GM12878 (cell line): Measurements from ENCODE around the gene TTC22. TPM values are rescaled to one million over a fixed set of nuclear protein-coding genes. Genes with fewer than 3 reads are reported as not detected.

Experiments
- ATAC-seq: fragments of 200-7000 bp; cut with Tn5 transposase; 3 replicates; pipeline ENCODE4 v1.9.1; 2020; ENCODE audit warnings: mild to moderate bottlenecking, moderate library complexity
- BruUV-seq: library from RNA; stranded (reverse); fragments of 400-500 nt; replicated peaks from 2 replicates; lab custom pipeline; 2021; lab: Mats Ljungman, UMichigan
- CTCF ChIA-PET: fragments of 300-600 bp; sonication (Branson Sonifier 250); formaldehyde crosslinking; extraction: SDS; loops from one replicate; lab custom pipeline; 2021; ENCODE audit warnings: inconsistent platforms; lab: Yijun Ruan, JAX
- POLR2A ChIA-PET: fragments of 350-600 bp; formaldehyde crosslinking; extraction: SDS; loops from one replicate; lab custom pipeline; 2021; ENCODE audit warnings: inconsistent platforms; lab: Charles Lee
- RAD21 ChIA-PET: fragments of 300-600 bp; sonication (Branson Sonifier 250); formaldehyde crosslinking; loops from one replicate; lab custom pipeline; 2023; ENCODE audit warnings: antibody characterized with exemption; ENCODE audit not compliant: unreplicated experiment; lab: Charles Lee
- SMC1A ChIA-PET: fragments of 300-600 bp; sonication (Branson Sonifier 250); formaldehyde crosslinking; loops from one replicate; lab custom pipeline; 2023; ENCODE audit not compliant: unreplicated experiment, uncharacterized antibody; lab: Charles Lee
- DNase-seq: peaks from one replicate; pipeline ENCODE4 v3.0.0-alpha.2; 2011; ENCODE audit warnings: low read depth, low spot score
- FAIRE-seq: peaks from 3 replicates; lab custom pipeline; 2011; peaks lifted over from hg19 to GRCh38; lab: Jason Lieb, UNC
- H2AFZ ChIP-seq: 2 replicates; pipeline ENCODE4 v1.6.0; 2011; ENCODE audit warnings: low read depth, low read length, control low read depth; ENCODE audit not compliant: control insufficient read depth
- H3K27ac ChIP-seq: 2 replicates; pipeline ENCODE4 v1.5.1; 2011; ENCODE audit warnings: control low read depth; ENCODE audit not compliant: control insufficient read depth, insufficient read depth
- H3K27me3 ChIP-seq, 2 experiments: replicated peaks in 1 of 2; 2 replicates each; pipeline versions ENCODE4 v1.6.0 to v1.6.1; 2011; ENCODE audit warnings: low read length in 1 of 2; ENCODE audit not compliant: control insufficient read depth in 2 of 2, insufficient read depth in 2 of 2
- H3K36me3 ChIP-seq, 2 experiments: 2 replicates each; pipeline ENCODE4 v1.5.1; 2011; ENCODE audit warnings: low read length in 1 of 2; ENCODE audit not compliant: control insufficient read depth in 2 of 2, insufficient read depth in 2 of 2
- H3K4me1 ChIP-seq: 2 replicates; pipeline ENCODE4 v1.6.1; 2011; ENCODE audit warnings: mild to moderate bottlenecking, low read length, moderate library complexity, mixed read lengths; ENCODE audit not compliant: control insufficient read depth, insufficient read depth
- H3K4me2 ChIP-seq: 2 replicates; pipeline ENCODE4 v1.6.0; 2011; ENCODE audit warnings: control low read depth; ENCODE audit not compliant: control insufficient read depth, insufficient read depth
- H3K4me3 ChIP-seq: fragments of 200-600 bp; sonication (generic); 2 replicates; pipeline ENCODE4 v1.5.1; 2016
- H3K79me2 ChIP-seq: 2 replicates; pipeline ENCODE4 v1.6.0; 2011; ENCODE audit warnings: low read length; ENCODE audit not compliant: control insufficient read depth, insufficient read depth
- H3K9ac ChIP-seq: 2 replicates; pipeline ENCODE4 v1.8.0; 2011; ENCODE audit warnings: low read length, control low read depth, mixed read lengths; ENCODE audit not compliant: control insufficient read depth, insufficient read depth
- H3K9me3 ChIP-seq: replicated peaks from 3 replicates; pipeline ENCODE4 v1.5.1; 2011; ENCODE audit warnings: mild to moderate bottlenecking, low read length; ENCODE audit not compliant: control insufficient read depth, insufficient read depth
- H4K20me1 ChIP-seq: 2 replicates; pipeline ENCODE4 v1.6.0; 2011; ENCODE audit not compliant: control insufficient read depth, insufficient read depth
- BACH1 ChIP-seq: fragments of 450-650 bp; IDR thresholded peaks from 2 replicates; pipeline ENCODE4 v1.6.1; 2017; ENCODE audit warnings: mild to moderate bottlenecking, borderline replicate concordance
- EGR1 ChIP-seq, 2 experiments: IDR thresholded peaks; 1 replicate in 1 of 2; 2 replicates in 1 of 2; pipeline ENCODE4 v1.6.1; 2011 to 2012; ENCODE audit warnings: low read depth in 2 of 2, low read length in 2 of 2, borderline replicate concordance in 1 of 2, mild to moderate bottlenecking in 1 of 2, moderate library complexity in 1 of 2
- EP300 ChIP-seq, 2 experiments: fragments of 150-350 bp in 1 of 2; IDR thresholded peaks; 2 replicates each; pipeline ENCODE4 v1.6.1; 2011 to 2012; ENCODE audit warnings: low read depth in 2 of 2, low read length in 2 of 2, borderline replicate concordance in 1 of 2, improper control_type of control experiment in 1 of 2, inconsistent platforms in 1 of 2; ENCODE audit not compliant: control insufficient read depth in 1 of 2
- MXI1 ChIP-seq: fragments of 150-350 bp; IDR thresholded peaks from 2 replicates; pipeline ENCODE4 v1.6.1; 2011; ENCODE audit warnings: low read depth, mild to moderate bottlenecking, inconsistent platforms, low read length, improper control_type of control experiment
- NFYA ChIP-seq: IDR thresholded peaks from 2 replicates; pipeline ENCODE4 v1.6.1; 2011; ENCODE audit warnings: low read depth, mild to moderate bottlenecking, low read length, improper control_type of control experiment, borderline replicate concordance
- NR2C2 ChIP-seq: IDR thresholded peaks from 2 replicates; pipeline ENCODE4 v1.6.1; 2011; ENCODE audit warnings: borderline replicate concordance, low read depth; ENCODE audit not compliant: control insufficient read depth, insufficient read length
- PKNOX1 ChIP-seq: fragments of 450-650 bp; IDR thresholded peaks from 2 replicates; pipeline ENCODE4 v1.6.1; 2016; ENCODE audit warnings: mild to moderate bottlenecking
- RAD51 ChIP-seq: fragments of 450-650 bp; IDR thresholded peaks from 2 replicates; pipeline ENCODE4 v1.6.1; 2016; ENCODE audit warnings: moderate library complexity, mild to moderate bottlenecking, inconsistent platforms
- RB1 ChIP-seq: fragments of 450-650 bp; formaldehyde crosslinking; IDR thresholded peaks from 2 replicates; pipeline ENCODE4 v1.6.1; 2017; ENCODE audit warnings: mild to moderate bottlenecking, borderline replicate concordance
- RUNX3 ChIP-seq: IDR thresholded peaks from 2 replicates; pipeline ENCODE4 v1.6.1; 2012; ENCODE audit warnings: low read length, inconsistent platforms
- SP1 ChIP-seq: IDR thresholded peaks from one replicate; pipeline ENCODE4 v1.6.1; 2011; ENCODE audit warnings: low read depth, low read length
- SPI1 ChIP-seq: IDR thresholded peaks from 2 replicates; pipeline ENCODE4 v1.6.1; 2011; ENCODE audit warnings: low read depth, mild to moderate bottlenecking, low read length, moderate library complexity, borderline replicate concordance; ENCODE audit not compliant: insufficient read depth
- SUZ12 ChIP-seq: fragments of 200-600 bp; sonication (generic); IDR thresholded peaks from one replicate; pipeline ENCODE4 v1.6.1; 2018; ENCODE audit warnings: antibody characterized with exemption, mild to moderate bottlenecking; ENCODE audit not compliant: unreplicated experiment
- TBL1XR1 ChIP-seq: IDR thresholded peaks from 2 replicates; pipeline ENCODE4 v1.6.1; 2012; ENCODE audit warnings: low read depth, low read length, improper control_type of control experiment
- USF1 ChIP-seq: IDR thresholded peaks from 2 replicates; pipeline ENCODE4 v1.6.1; 2011; ENCODE audit warnings: borderline replicate concordance, low read depth, mild to moderate bottlenecking, moderate library complexity, mixed read lengths, low read length; ENCODE audit not compliant: insufficient read depth; ENCODE audit errors: extremely low read length
- ZNF384 ChIP-seq: IDR thresholded peaks from 2 replicates; pipeline ENCODE4 v1.6.1; 2012; ENCODE audit warnings: low read depth, mild to moderate bottlenecking, low read length, improper control_type of control experiment, borderline replicate concordance
- ZSCAN29 ChIP-seq: fragments of 450-650 bp; IDR thresholded peaks from 2 replicates; pipeline ENCODE4 v1.6.1; 2017; ENCODE audit warnings: mild to moderate bottlenecking, moderate library complexity
- WGBS: methylation state at CpG from one replicate; pipeline ENCODE4 v1.1.6; 2016; ENCODE audit warnings: low lambda C conversion rate; ENCODE audit not compliant: insufficient replicate concordance, insufficient coverage; ENCODE audit errors: missing lambda C conversion rate; 5-methylcytosine and 5-hydroxymethylcytosine counted together
- in situ Hi-C: fragments of 300-500 bp; cut with MboI; formaldehyde crosslinking; loops from 9 replicates; pipeline ENCODE4 v1.14.3; 2018; ENCODE audit warnings: mixed read lengths
- intact Hi-C: fragments of 100-400 bp; cut with micrococcal nuclease; formaldehyde crosslinking; loops from one replicate; pipeline ENCODE4 v1.14.2; 2022; ENCODE audit not compliant: unreplicated experiment
- polyA plus RNA-seq, 11 experiments: library from polyadenylated mRNA; depleted of rRNA in 4 of 11; unstranded in 6 of 11; stranded (reverse) in 5 of 11; fragments of >200 nt; fragmentation: Nextera tagmentation in 4 of 11; fragmentation: Illumina TruSeq in 1 of 11; extraction: Ambion mirVana in 4 of 11; extraction: Trizol in 1 of 11; gene quantifications; 1 replicate in 1 of 11; 2 replicates in 10 of 11; pipeline versions ENCODE4 v1.2.1 to v1.2.3, GENCODE V29; 2011 to 2016; ENCODE audit warnings: inconsistent platforms in 2 of 11, missing spikeins in 2 of 11, low read depth in 1 of 11
- total RNA-seq, 4 experiments: library from RNA; depleted of rRNA in 3 of 4; stranded (reverse); fragments of >200 nt in 3 of 4; fragmentation: Illumina TruSeq in 1 of 4; extraction: Trizol in 1 of 4; gene quantifications; 2 replicates each; pipeline versions ENCODE4 v1.2.1 to v1.2.3, GENCODE V29; 2013 to 2021
- TF ChIP-seq, protein P1 (sequence below): IDR thresholded peaks from 2 replicates; pipeline ENCODE4 v1.6.1; 2011; ENCODE audit warnings: mild to moderate bottlenecking, low read depth, low read length, moderate library complexity; ENCODE audit not compliant: insufficient replicate concordance

Gene TTC22
- total and polyA plus RNA-seq, 10 of the 15 experiments (the other 5 are each of a cell fraction or from before 2014, with no cell fraction given) = 0.64 to 5.1 (median 1.9) TPM

- TF ChIP-seq PKNOX1 = peak; percentile 90
- peak; percentile 70 for TF ChIP-seq USF1
- TF ChIP-seq RUNX3 = no peak
- TF ChIP-seq RAD51 = no peak
- TF ChIP-seq SP1 = no peak
- TF ChIP-seq, all 136 proteins: peak for 5
Measured at GRCh38 chr1:54774820-54775498, 26.2 kb downstream of the TTC22 start (continued).

GRCh38 chr1:54772951-54773350 is 28.2 kb downstream of the TTC22 start:
- ChIA-PET POLR2A (no interaction called here), RAD21 (no interaction called here), CTCF (no interaction called here), SMC1A (no interaction called here)
- no peak for ATAC-seq
- intact Hi-C loops = no loop called here
- BruUV-seq = no TSS peak
- Histone ChIP-seq H3K4me3 (no peak overlapping the region), H3K27ac (no peak overlapping the region), H3K36me3 (no peaks in the 10 kb centered on the region), H3K79me2 (no peaks in the 10 kb centered on the region), H3K27me3 (no peaks in the 10 kb centered on the region)
- no peak for FAIRE-seq
- in situ Hi-C loops = no loop called here
- WGBS = 0% methylated on average over 2 of the region's 2 CpGs
- no peak for TF ChIP-seq ZNF384
- no peak for TF ChIP-seq MXI1
- no peak for TF ChIP-seq TBL1XR1
- TF ChIP-seq ZSCAN29 = no peak
- TF ChIP-seq, protein P1, sequence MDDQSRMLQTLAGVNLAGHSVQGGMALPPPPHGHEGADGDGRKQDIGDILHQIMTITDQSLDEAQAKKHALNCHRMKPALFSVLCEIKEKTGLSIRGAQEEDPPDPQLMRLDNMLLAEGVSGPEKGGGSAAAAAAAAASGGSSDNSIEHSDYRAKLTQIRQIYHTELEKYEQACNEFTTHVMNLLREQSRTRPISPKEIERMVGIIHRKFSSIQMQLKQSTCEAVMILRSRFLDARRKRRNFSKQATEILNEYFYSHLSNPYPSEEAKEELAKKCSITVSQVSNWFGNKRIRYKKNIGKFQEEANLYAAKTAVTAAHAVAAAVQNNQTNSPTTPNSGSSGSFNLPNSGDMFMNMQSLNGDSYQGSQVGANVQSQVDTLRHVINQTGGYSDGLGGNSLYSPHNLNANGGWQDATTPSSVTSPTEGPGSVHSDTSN = no peak
- no peak for TF ChIP-seq EGR1 (IDR thresholded peaks at IDR 0.05; ENCODE audit: borderline replicate concordance in 1 of 2, low read depth in 2 of 2, low read length in 2 of 2)
- no peak for TF ChIP-seq SUZ12
- TF ChIP-seq NR2C2 = no peak
- TF ChIP-seq EP300 (IDR thresholded peaks at IDR 0.05; ENCODE audit: borderline replicate concordance in 1 of 2, control insufficient read depth in 1 of 2, low read depth in 2 of 2, low read length in 2 of 2) = no peak
- no peak for TF ChIP-seq BACH1
- TF ChIP-seq NFYA = no peak
- no peak for TF ChIP-seq RB1
- TF ChIP-seq SPI1 = no peak
- TF ChIP-seq, all 136 proteins: peak for 0
- DNase-seq = no peak
- no peaks in the 10 kb centered on the region for H4K20me1 ChIP-seq
- H3K9ac ChIP-seq = no peak overlapping the region
- H2AFZ ChIP-seq = no peak overlapping the region
- no peaks in the 10 kb centered on the region for H3K9me3 ChIP-seq
- no peak overlapping the region for H3K4me2 ChIP-seq
- H3K4me1 ChIP-seq = no peaks in the 10 kb centered on the region
